WERI-Rb-1 (cell line): ENCODE measurements around the gene GGA2.

Experiments used
- DNase-seq: peaks from one replicate; pipeline ENCODE4 v3.0.0-alpha.2; 2020
- H3K27ac ChIP-seq: fragments of 250-450 bp; sonication (Bioruptor Pico); 2 replicates; pipeline ENCODE4 v1.5.1; 2020; ENCODE audit warnings: mild to moderate bottlenecking, moderate library complexity
- H3K27me3 ChIP-seq: fragments of 250-450 bp; sonication (Bioruptor Pico); 2 replicates; pipeline ENCODE4 v1.5.1; 2021; ENCODE audit warnings: mild to moderate bottlenecking, low read depth, moderate library complexity; ENCODE audit not compliant: insufficient read depth, severe bottlenecking
- H3K36me3 ChIP-seq: fragments of 250-450 bp; sonication (Bioruptor Pico); 2 replicates; pipeline ENCODE4 v1.5.1; 2020; ENCODE audit warnings: mild to moderate bottlenecking, moderate library complexity
- H3K4me3 ChIP-seq: 2 replicates; pipeline ENCODE4 v1.5.1; 2011; ENCODE audit warnings: low read depth, mild to moderate bottlenecking, control low read depth, low read length
- H3K9me3 ChIP-seq: fragments of 250-450 bp; sonication (Bioruptor Pico); 2 replicates; pipeline ENCODE4 v1.5.1; 2021; ENCODE audit warnings: mild to moderate bottlenecking, moderate library complexity; ENCODE audit not compliant: severe bottlenecking
- TF ChIP-seq, protein P1 (sequence below): IDR thresholded peaks from 2 replicates; pipeline ENCODE4 v1.5.1; 2011; ENCODE audit warnings: low read depth, mild to moderate bottlenecking, control low read depth, inconsistent platforms, low read length

GGA2 gene

DNA sequence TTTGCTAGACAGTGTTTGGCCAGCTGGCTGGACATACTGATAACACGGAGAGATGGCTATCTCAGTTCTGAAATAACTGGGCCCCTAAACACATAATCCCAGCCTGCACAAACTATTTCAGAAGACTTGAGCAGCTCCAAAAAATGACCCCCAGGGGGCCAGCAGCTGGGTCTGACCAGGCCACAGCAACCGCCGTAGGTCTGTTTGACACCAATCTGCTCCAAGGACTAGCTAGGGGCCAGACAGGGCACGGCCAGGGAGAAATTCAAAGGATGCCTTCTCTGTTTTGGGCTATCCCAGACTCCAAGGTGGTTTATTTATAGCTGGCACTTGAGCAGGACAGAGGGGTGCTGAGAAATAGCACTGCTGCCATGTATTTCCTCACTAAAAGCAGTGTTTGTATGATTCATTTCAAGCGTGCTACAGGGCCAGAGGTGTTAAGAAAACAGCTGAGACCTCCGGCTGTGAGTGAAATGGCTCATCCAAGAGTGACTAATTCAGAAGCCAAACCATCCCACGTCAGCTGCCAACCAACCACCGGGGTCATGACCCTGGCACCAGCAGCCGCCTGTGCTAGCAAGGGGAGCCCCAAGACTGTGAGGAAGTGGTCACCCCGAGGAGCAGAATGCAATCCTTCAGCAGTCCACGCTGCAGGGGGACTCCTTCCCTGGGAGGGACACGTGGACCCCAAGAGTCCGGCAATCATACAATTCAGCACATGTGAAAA is 5.7 kb downstream of the GGA2 start:
- no peaks in the 10 kb centered on the region for H3K27me3 ChIP-seq
- no peaks in the 10 kb centered on the region for H3K9me3 ChIP-seq
- no peak overlapping the region for H3K27ac ChIP-seq
- DNase-seq, result no peak
- no peak overlapping the region for H3K4me3 ChIP-seq
- peaks cover 77% of the 10 kb centered on the region for H3K36me3 ChIP-seq
- TF ChIP-seq, protein P1, sequence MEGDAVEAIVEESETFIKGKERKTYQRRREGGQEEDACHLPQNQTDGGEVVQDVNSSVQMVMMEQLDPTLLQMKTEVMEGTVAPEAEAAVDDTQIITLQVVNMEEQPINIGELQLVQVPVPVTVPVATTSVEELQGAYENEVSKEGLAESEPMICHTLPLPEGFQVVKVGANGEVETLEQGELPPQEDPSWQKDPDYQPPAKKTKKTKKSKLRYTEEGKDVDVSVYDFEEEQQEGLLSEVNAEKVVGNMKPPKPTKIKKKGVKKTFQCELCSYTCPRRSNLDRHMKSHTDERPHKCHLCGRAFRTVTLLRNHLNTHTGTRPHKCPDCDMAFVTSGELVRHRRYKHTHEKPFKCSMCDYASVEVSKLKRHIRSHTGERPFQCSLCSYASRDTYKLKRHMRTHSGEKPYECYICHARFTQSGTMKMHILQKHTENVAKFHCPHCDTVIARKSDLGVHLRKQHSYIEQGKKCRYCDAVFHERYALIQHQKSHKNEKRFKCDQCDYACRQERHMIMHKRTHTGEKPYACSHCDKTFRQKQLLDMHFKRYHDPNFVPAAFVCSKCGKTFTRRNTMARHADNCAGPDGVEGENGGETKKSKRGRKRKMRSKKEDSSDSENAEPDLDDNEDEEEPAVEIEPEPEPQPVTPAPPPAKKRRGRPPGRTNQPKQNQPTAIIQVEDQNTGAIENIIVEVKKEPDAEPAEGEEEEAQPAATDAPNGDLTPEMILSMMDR, result no peak

DNA sequence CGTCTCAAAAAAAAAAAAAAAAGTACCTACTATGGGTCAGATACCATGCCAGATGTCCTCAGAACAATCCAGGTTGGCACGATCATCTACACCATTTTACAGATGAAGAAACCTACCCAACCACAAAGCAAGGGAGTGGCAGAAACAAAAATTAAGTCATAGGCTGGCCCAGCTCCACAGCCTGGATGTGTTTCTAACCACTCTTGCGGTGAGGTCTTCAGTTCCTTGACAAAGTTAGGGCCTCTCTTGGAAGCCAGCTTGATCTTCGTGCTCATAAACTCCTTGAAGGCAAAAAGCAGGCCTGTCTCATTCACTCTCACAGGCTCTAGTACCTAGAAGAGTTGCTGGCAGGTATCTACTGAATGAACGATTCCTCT is 6.2 kb downstream of the GGA2 start:
- DNase-seq, result no peak
- H3K4me3 ChIP-seq, result no peak overlapping the region
- no peak overlapping the region for H3K27ac ChIP-seq
- H3K9me3 ChIP-seq, result no peaks in the 10 kb centered on the region
- H3K27me3 ChIP-seq, result no peaks in the 10 kb centered on the region
- TF ChIP-seq, protein P1, result no peak
- peaks cover 72% of the 10 kb centered on the region for H3K36me3 ChIP-seq

DNA sequence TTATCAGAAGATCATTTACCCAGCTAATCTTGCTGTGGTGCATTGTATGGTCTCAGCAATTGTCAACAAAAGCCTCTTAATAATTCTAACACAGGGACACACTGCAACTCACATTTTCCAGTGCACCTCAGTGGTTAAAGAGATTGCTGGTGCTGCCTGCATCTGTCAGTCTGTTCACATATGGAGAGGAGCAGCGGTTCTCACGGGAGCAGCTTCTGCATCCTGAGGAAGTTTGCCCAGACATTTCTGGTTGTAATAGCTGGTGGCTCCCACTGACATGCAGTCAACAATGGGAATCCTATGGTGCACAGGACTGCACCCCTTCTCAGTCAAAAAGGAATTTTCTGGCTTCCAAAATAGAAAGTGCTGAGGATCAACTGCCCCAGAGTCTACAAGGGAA is 7.8 kb downstream of the GGA2 start:
- no peak for DNase-seq
- no peaks in the 10 kb centered on the region for H3K27me3 ChIP-seq
- no peak overlapping the region for H3K27ac ChIP-seq
- no peaks in the 10 kb centered on the region for H3K9me3 ChIP-seq
- no peak overlapping the region for H3K4me3 ChIP-seq
- H3K36me3 ChIP-seq, result peaks cover 62% of the 10 kb centered on the region
- TF ChIP-seq, protein P1, result no peak

DNA sequence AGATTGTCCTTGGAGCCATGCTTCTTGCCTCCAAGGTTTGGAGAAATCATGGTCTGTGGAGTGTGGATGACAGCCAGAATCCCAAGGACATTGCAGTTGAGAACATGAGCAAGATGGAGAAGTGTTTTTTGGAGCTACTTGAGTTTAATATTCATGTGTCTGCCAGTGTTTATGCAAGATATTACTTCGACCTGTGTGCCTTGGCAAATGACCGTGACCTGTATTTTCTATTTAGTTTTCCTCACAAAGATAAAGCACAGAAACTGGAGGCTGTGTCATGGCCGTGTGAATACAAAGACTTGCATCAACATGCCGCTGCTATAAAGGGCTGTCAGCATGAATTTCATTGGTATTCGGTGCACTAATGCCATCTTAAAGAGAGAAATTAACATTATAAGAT is 9.0 kb downstream of the GGA2 start:
- TF ChIP-seq, protein P1, result no peak
- Histone ChIP-seq H3K36me3 (peaks cover 57% of the 10 kb centered on the region), H3K9me3 (no peaks in the 10 kb centered on the region), H3K4me3 (no peak overlapping the region), H3K27me3 (no peaks in the 10 kb centered on the region), H3K27ac (no peak overlapping the region)
- no peak for DNase-seq

DNA sequence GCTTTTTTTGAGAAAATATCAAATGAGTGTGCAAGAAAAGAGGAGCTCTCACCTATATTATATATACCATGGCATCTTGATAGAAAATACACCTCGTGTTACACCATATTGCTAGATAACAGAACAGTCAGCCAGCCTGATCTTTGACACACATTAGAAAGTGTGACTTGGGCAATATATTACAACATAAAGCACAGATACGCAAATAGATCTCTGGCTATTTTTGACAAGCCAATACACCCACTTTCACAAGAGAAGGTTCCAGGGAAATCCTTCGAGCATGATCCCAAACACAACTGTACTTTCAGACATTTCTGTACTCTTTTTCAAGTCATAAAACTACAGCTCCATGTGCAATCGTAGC is 9.4 kb downstream of the GGA2 start:
- peaks cover 55% of the 10 kb centered on the region for H3K36me3 ChIP-seq
- DNase-seq, result no peak
- H3K4me3 ChIP-seq, result no peak overlapping the region
- H3K9me3 ChIP-seq, result no peaks in the 10 kb centered on the region
- TF ChIP-seq, protein P1, result no peak
- no peaks in the 10 kb centered on the region for H3K27me3 ChIP-seq
- no peak overlapping the region for H3K27ac ChIP-seq
